Measurements from ENCODE around the gene NFAM1. TPM values are rescaled to one million over a fixed set of nuclear protein-coding genes. Genes with fewer than 3 reads are reported as not detected.

NFAM1 gene
- total RNA-seq, 1 donor from 2014 or later, result 0.19 TPM

- Mint-ChIP-seq H3K9me3 (no peaks in the 10 kb centered on the region), H3K36me3 (no peaks in the 10 kb centered on the region), H3K27me3 (ENCODE audit: insufficient read depth, low read depth) (peaks cover 10% of the 10 kb centered on the region), H3K4me1 (peaks cover 56% of the 10 kb centered on the region), H3K4me3 (no peak overlapping the region), H3K27ac (no peak overlapping the region)
- H2AFZ ChIP-seq (replicated peaks), result no peak overlapping the region
- DNase-seq (ENCODE audit: low spot score), result no peak
- H3K36me3 ChIP-seq, result no peaks in the 10 kb centered on the region
- no peak overlapping the region for H3K4me2 ChIP-seq
- H3K27ac ChIP-seq, result no peak overlapping the region
- TF ChIP-seq EZH2phosphoT487 (IDR thresholded peaks at IDR 0.05), result no peak
- no peak for TF ChIP-seq EZH2 (IDR thresholded peaks at IDR 0.05)
- TF ChIP-seq, protein P1, sequence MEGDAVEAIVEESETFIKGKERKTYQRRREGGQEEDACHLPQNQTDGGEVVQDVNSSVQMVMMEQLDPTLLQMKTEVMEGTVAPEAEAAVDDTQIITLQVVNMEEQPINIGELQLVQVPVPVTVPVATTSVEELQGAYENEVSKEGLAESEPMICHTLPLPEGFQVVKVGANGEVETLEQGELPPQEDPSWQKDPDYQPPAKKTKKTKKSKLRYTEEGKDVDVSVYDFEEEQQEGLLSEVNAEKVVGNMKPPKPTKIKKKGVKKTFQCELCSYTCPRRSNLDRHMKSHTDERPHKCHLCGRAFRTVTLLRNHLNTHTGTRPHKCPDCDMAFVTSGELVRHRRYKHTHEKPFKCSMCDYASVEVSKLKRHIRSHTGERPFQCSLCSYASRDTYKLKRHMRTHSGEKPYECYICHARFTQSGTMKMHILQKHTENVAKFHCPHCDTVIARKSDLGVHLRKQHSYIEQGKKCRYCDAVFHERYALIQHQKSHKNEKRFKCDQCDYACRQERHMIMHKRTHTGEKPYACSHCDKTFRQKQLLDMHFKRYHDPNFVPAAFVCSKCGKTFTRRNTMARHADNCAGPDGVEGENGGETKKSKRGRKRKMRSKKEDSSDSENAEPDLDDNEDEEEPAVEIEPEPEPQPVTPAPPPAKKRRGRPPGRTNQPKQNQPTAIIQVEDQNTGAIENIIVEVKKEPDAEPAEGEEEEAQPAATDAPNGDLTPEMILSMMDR (IDR thresholded peaks at IDR 0.05), result no peak
- no peaks in the 10 kb centered on the region for H3K9me3 ChIP-seq (ENCODE audit: low read depth)
- H3F3A ChIP-seq (ENCODE audit: low read depth), result peaks cover 38% of the 10 kb centered on the region
- H3K4me3 ChIP-seq, result no peak overlapping the region
- no peak overlapping the region for H3K9ac ChIP-seq
- peaks cover 16% of the 10 kb centered on the region for H3K79me2 ChIP-seq (ENCODE audit: low read depth)
- H3K4me1 ChIP-seq, result peaks cover 38% of the 10 kb centered on the region
- H3K27me3 ChIP-seq, result no peaks in the 10 kb centered on the region
- peaks cover 72% of the 10 kb centered on the region for H4K20me1 ChIP-seq (ENCODE audit: low read depth)
Observed at GRCh38 chr22:42338479-42338878, 93.7 kb downstream of the NFAM1 start.

DNA sequence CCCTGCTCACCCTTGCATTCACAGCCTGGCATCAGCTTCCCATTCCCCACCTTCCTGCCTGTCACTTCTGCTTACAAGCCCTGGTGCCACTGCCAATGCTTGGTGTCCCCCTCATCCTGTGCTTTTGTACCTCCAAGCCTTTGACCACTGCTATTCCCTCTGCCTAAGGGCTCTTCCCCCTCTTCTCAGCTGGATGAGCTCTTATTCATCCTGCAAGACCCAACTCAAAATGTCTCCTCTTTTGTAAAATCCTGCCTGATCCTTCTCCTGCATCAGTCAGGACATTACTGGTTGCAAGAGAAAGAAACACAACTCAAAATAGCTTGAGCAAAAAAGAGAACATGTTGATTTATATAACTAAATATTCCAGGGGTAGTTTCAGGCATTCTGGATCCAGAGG lies 94.8 kb downstream of the NFAM1 start:
- peaks cover 13% of the 10 kb centered on the region for H3K27me3 Mint-ChIP-seq (ENCODE audit: insufficient read depth, low read depth)
- Histone ChIP-seq H3K9me3 (ENCODE audit: low read depth) (no peaks in the 10 kb centered on the region), H3K36me3 (no peaks in the 10 kb centered on the region), H3K9ac (no peak overlapping the region), H3K4me2 (no peak overlapping the region), H3F3A (ENCODE audit: low read depth) (peaks cover 30% of the 10 kb centered on the region), H3K4me3 (no peak overlapping the region), H3K27ac (no peak overlapping the region), H2AFZ (replicated peaks) (no peak overlapping the region), H3K27me3 (no peaks in the 10 kb centered on the region), H3K4me1 (peaks cover 33% of the 10 kb centered on the region), H3K79me2 (ENCODE audit: low read depth) (peaks cover 16% of the 10 kb centered on the region), H4K20me1 (ENCODE audit: low read depth) (peaks cover 72% of the 10 kb centered on the region)
- H3K9me3 Mint-ChIP-seq, result no peaks in the 10 kb centered on the region
- no peak for DNase-seq (ENCODE audit: low spot score)
- TF ChIP-seq EZH2 (IDR thresholded peaks at IDR 0.05), result no peak
- TF ChIP-seq, protein P1 (IDR thresholded peaks at IDR 0.05), result no peak
- TF ChIP-seq EZH2phosphoT487 (IDR thresholded peaks at IDR 0.05), result no peak
- peaks cover 51% of the 10 kb centered on the region for H3K4me1 Mint-ChIP-seq
- H3K36me3 Mint-ChIP-seq, result no peaks in the 10 kb centered on the region
- H3K27ac Mint-ChIP-seq, result peak overlapping the region; percentile 16
- H3K4me3 Mint-ChIP-seq, result no peak overlapping the region

DNA sequence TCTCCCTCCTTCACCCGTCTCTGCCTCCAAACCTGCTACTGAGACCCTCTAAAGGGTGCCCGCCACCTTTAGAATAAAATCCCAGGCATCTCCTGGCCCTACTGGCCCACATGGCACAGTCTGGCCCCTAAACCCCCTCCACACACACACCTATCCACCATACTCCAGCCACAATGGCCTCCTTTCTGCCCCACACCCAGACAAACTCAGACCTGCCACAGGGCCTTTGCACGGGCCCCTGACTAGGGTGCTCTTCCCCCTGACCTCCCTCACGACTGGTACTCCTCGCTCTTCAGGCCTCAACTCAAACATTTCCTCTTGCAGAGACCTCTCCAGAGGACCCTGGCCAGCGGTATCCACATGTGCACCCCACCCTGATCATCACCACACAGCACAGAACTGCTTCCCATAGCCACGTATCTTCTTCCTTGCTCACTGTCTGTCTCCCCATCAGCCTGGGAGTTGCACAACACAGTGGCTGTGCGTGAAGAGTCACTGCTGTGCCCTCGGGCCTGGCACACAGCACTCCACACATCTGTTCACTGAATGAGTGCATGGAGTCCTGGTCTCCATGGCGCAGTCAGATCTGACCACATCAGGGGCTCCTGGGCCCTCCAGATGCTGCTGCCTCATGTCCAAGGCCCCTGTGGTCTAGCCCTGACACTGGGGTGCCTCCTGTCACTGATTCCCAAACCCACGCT lies 95.5 kb downstream of the NFAM1 start:
- peak overlapping the region; percentile 2 for H3K4me3 Mint-ChIP-seq
- peaks cover 15% of the 10 kb centered on the region for H3K27me3 Mint-ChIP-seq (ENCODE audit: insufficient read depth, low read depth)
- no peak overlapping the region for H3K27ac ChIP-seq
- peaks cover 72% of the 10 kb centered on the region for H4K20me1 ChIP-seq (ENCODE audit: low read depth)
- H3K36me3 Mint-ChIP-seq, result no peaks in the 10 kb centered on the region
- H3K4me2 ChIP-seq, result no peak overlapping the region
- H3K4me1 Mint-ChIP-seq, result peaks cover 49% of the 10 kb centered on the region
- peaks cover 16% of the 10 kb centered on the region for H3K79me2 ChIP-seq (ENCODE audit: low read depth)
- H3K36me3 ChIP-seq, result no peaks in the 10 kb centered on the region
- no peak for DNase-seq (ENCODE audit: low spot score)
- no peaks in the 10 kb centered on the region for H3K27me3 ChIP-seq
- no peak overlapping the region for H3K27ac Mint-ChIP-seq
- H3F3A ChIP-seq (ENCODE audit: low read depth), result peaks cover 23% of the 10 kb centered on the region
- H2AFZ ChIP-seq (replicated peaks), result no peak overlapping the region
- peaks cover 29% of the 10 kb centered on the region for H3K4me1 ChIP-seq
- no peak overlapping the region for H3K9ac ChIP-seq
- no peaks in the 10 kb centered on the region for H3K9me3 ChIP-seq (ENCODE audit: low read depth)
- H3K9me3 Mint-ChIP-seq, result no peaks in the 10 kb centered on the region
- no peak overlapping the region for H3K4me3 ChIP-seq
- TF ChIP-seq EZH2 (IDR thresholded peaks at IDR 0.05) (no peak), EZH2phosphoT487 (IDR thresholded peaks at IDR 0.05) (no peak)
- TF ChIP-seq, protein P1 (IDR thresholded peaks at IDR 0.05), result no peak

Measured in neural progenitor cell (in vitro differentiated cells).